GM21737 (cell line): ENCODE data around the gene MYO7A.

Source experiments
- ATAC-seq: cut with Tn5 transposase; IDR thresholded peaks from one replicate; pipeline ENCODE4 v1.9.1; 2021; ENCODE audit warnings: mild to moderate bottlenecking, moderate library complexity; ENCODE audit not compliant: unreplicated experiment

The MYO7A gene

GRCh38 chr11:77197626-77198320 is 69.7 kb downstream of the MYO7A start:
- no peak for ATAC-seq

GRCh38 chr11:77198440-77198849 is 70.4 kb downstream of the MYO7A start:
- no peak for ATAC-seq

GRCh38 chr11:77199137-77199745 is 71.2 kb downstream of the MYO7A start:
- ATAC-seq, result no peak

- no peak for ATAC-seq
Measured at GRCh38 chr11:77200351-77201268, 72.6 kb downstream of the MYO7A start.

- ATAC-seq, result no peak
Measured at GRCh38 chr11:77201370-77201769, 73.3 kb downstream of the MYO7A start.

- ATAC-seq, result no peak
Measured at GRCh38 chr11:77201991-77202841, 74.2 kb downstream of the MYO7A start.

- ATAC-seq, result no peak
Measured at GRCh38 chr11:77202941-77203900, 75.2 kb downstream of the MYO7A start.

GRCh38 chr11:77203901-77204753 is 76.1 kb downstream of the MYO7A start:
- no peak for ATAC-seq

- no peak for ATAC-seq
Measured at GRCh38 chr11:77204754-77205466, 76.9 kb downstream of the MYO7A start.

GRCh38 chr11:77205467-77206263 is 77.6 kb downstream of the MYO7A start:
- no peak for ATAC-seq

GRCh38 chr11:77206264-77207018 is 78.4 kb downstream of the MYO7A start:
- ATAC-seq, result no peak

GRCh38 chr11:77207019-77207485 is 79.0 kb downstream of the MYO7A start:
- no peak for ATAC-seq

- ATAC-seq, result no peak
Measured at GRCh38 chr11:77207618-77208313, 79.7 kb downstream of the MYO7A start.

GRCh38 chr11:77208535-77208934 is 80.5 kb downstream of the MYO7A start:
- no peak for ATAC-seq

GRCh38 chr11:77209663-77210062 is 81.6 kb downstream of the MYO7A start:
- no peak for ATAC-seq

GRCh38 chr11:77211040-77211451 is 83.0 kb downstream of the MYO7A start:
- no peak for ATAC-seq
